Uterus (tissue), 2 donors: ENCODE measurements around the gene FOXN3.

Source experiments
- CTCF ChIP-seq, 4 experiments: fragments of 200-600 bp in 2 of 4; fragments of 450-650 bp in 2 of 4; sonication (generic) in 2 of 4; IDR thresholded peaks; one replicate each; pipeline ENCODE4 v1.5.1; 2016 to 2019; ENCODE audit warnings: antibody characterized with exemption in 4 of 4, mild to moderate bottlenecking in 2 of 4, moderate library complexity in 1 of 4
- POLR2A ChIP-seq, 2 donors: fragments of 450-650 bp; IDR thresholded peaks; one replicate each; pipeline ENCODE4 v1.6.1; 2016; ENCODE audit warnings: antibody characterized with exemption in 2 of 2, mild to moderate bottlenecking in 1 of 2, moderate library complexity in 1 of 2

- TF ChIP-seq CTCF (IDR thresholded peaks at IDR 0.05) = no peak
- no peak for TF ChIP-seq POLR2A (IDR thresholded peaks at IDR 0.05)
These were observed 17.4 kb downstream of the FOXN3 start for GRCh38 chr14:89399594-89400068.
